HEK293 (cell line): Measurements from ENCODE around the gene MCHR1.

Experiments used
- CTCF ChIA-PET: fragments of 350-600 bp; formaldehyde crosslinking; extraction: SDS; loops from one replicate; lab custom pipeline; 2021; ENCODE audit warnings: antibody characterized with exemption; lab: Yijun Ruan, JAX
- POLR2A ChIA-PET: fragments of 300-600 bp; formaldehyde crosslinking; extraction: SDS; loops from one replicate; lab custom pipeline; 2020; ENCODE audit warnings: antibody characterized with exemption, inconsistent platforms; lab: Yijun Ruan, JAX
- H3K27ac ChIP-seq: fragments of 200-500 bp; sonication (Bioruptor generic); 2 replicates; pipeline ENCODE4 v1.5.1; 2014; ENCODE audit warnings: low read depth, low read length, control low read depth, inconsistent platforms; ENCODE audit errors: extremely low read depth
- H3K36me3 ChIP-seq, 2 experiments: fragments of 200-500 bp in 1 of 2; sonication (Bioruptor generic) in 1 of 2; 1 replicate in 1 of 2; 2 replicates in 1 of 2; pipeline ENCODE4 v1.5.1; 2014 to 2017; ENCODE audit warnings: inconsistent platforms in 2 of 2, low read length in 2 of 2; ENCODE audit not compliant: control insufficient read depth in 2 of 2, insufficient read depth in 1 of 2
- H3K4me1 ChIP-seq: fragments of 200-500 bp; sonication (Bioruptor generic); 2 replicates; pipeline ENCODE4 v1.5.1; 2014; ENCODE audit warnings: mild to moderate bottlenecking, low read length, inconsistent platforms; ENCODE audit not compliant: control insufficient read depth, insufficient read depth
- H3K4me3 ChIP-seq: 2 replicates; pipeline ENCODE4 v1.5.1; 2011; ENCODE audit warnings: low read depth, mild to moderate bottlenecking, control low read depth, low read length, moderate library complexity
- H3K9me3 ChIP-seq: fragments of 200-500 bp; sonication (Bioruptor generic); 2 replicates; pipeline ENCODE4 v1.5.1; 2014; ENCODE audit warnings: low read depth, low read length, inconsistent platforms; ENCODE audit not compliant: control insufficient read depth, insufficient read depth
- PRDM4 ChIP-seq: fragments of 450-650 bp; formaldehyde crosslinking; IDR thresholded peaks from 2 replicates; pipeline ENCODE4 v1.5.1; 2017; ENCODE audit warnings: missing biosample characterization, missing genetic modification characterization
- SETDB1 ChIP-seq: IDR thresholded peaks from one replicate; pipeline ENCODE4 v1.6.1; 2017; ENCODE audit warnings: mild to moderate bottlenecking, low read length, moderate library complexity, mixed read lengths; ENCODE audit not compliant: insufficient read length
- YY2 ChIP-seq: fragments of 450-650 bp; formaldehyde crosslinking; IDR thresholded peaks from 2 replicates; pipeline ENCODE4 v1.5.1; 2016; ENCODE audit warnings: missing biosample characterization, missing genetic modification characterization
- ZBTB48 ChIP-seq: fragments of 450-650 bp; formaldehyde crosslinking; IDR thresholded peaks from 2 replicates; pipeline ENCODE4 v1.5.1; 2016; ENCODE audit warnings: missing biosample characterization, missing genetic modification characterization
- ZEB2 ChIP-seq: fragments of 450-650 bp; formaldehyde crosslinking; IDR thresholded peaks from 2 replicates; pipeline ENCODE4 v1.5.1; 2016; ENCODE audit warnings: missing biosample characterization, missing genetic modification characterization
- ZNF133 ChIP-seq: fragments of 450-650 bp; formaldehyde crosslinking; IDR thresholded peaks from 2 replicates; pipeline ENCODE4 v1.5.1; 2016; ENCODE audit warnings: missing biosample characterization, missing genetic modification characterization
- ZNF16 ChIP-seq: fragments of 450-650 bp; formaldehyde crosslinking; IDR thresholded peaks from 2 replicates; pipeline ENCODE4 v1.5.1; 2016; ENCODE audit warnings: low read depth, missing biosample characterization, missing genetic modification characterization
- ZNF324 ChIP-seq: fragments of 450-650 bp; formaldehyde crosslinking; IDR thresholded peaks from 2 replicates; pipeline ENCODE4 v1.5.1; 2016; ENCODE audit warnings: missing biosample characterization, missing genetic modification characterization
- ZNF362 ChIP-seq: fragments of 450-650 bp; formaldehyde crosslinking; IDR thresholded peaks from 2 replicates; pipeline ENCODE4 v1.5.1; 2016; ENCODE audit warnings: missing biosample characterization, missing genetic modification characterization
- ZNF398 ChIP-seq: fragments of 450-650 bp; formaldehyde crosslinking; IDR thresholded peaks from 2 replicates; pipeline ENCODE4 v1.5.1; 2017; ENCODE audit warnings: missing biosample characterization, missing genetic modification characterization
- ZNF654 ChIP-seq: fragments of 450-650 bp; formaldehyde crosslinking; IDR thresholded peaks from 2 replicates; pipeline ENCODE4 v1.5.1; 2016; ENCODE audit warnings: low read depth, missing biosample characterization, missing genetic modification characterization
- ZNF664 ChIP-seq: fragments of 450-650 bp; formaldehyde crosslinking; IDR thresholded peaks from 2 replicates; pipeline ENCODE4 v1.5.1; 2016; ENCODE audit warnings: missing biosample characterization, missing genetic modification characterization
- TF ChIP-seq, protein P1 (sequence below): fragments of 450-650 bp; formaldehyde crosslinking; IDR thresholded peaks from 2 replicates; pipeline ENCODE4 v1.5.1; 2016; ENCODE audit warnings: missing biosample characterization, missing genetic modification characterization
- TF ChIP-seq, protein P2 (sequence below): fragments of 450-650 bp; formaldehyde crosslinking; IDR thresholded peaks from 2 replicates; pipeline ENCODE4 v1.5.1; 2017; ENCODE audit warnings: missing biosample characterization, missing genetic modification characterization
- TF ChIP-seq, protein P3 (sequence below): IDR thresholded peaks from 2 replicates; pipeline ENCODE4 v1.6.1; 2011; ENCODE audit warnings: mild to moderate bottlenecking, low read depth, low read length, borderline replicate concordance
- TF ChIP-seq, protein P4 (sequence below): fragments of 450-650 bp; formaldehyde crosslinking; IDR thresholded peaks from 2 replicates; pipeline ENCODE4 v1.5.1; 2016; ENCODE audit warnings: missing biosample characterization, missing genetic modification characterization, borderline replicate concordance

The MCHR1 gene

GRCh38 chr22:40651563-40652501 is 27.5 kb upstream of the MCHR1 start (continued):
- TF ChIP-seq, protein P1, sequence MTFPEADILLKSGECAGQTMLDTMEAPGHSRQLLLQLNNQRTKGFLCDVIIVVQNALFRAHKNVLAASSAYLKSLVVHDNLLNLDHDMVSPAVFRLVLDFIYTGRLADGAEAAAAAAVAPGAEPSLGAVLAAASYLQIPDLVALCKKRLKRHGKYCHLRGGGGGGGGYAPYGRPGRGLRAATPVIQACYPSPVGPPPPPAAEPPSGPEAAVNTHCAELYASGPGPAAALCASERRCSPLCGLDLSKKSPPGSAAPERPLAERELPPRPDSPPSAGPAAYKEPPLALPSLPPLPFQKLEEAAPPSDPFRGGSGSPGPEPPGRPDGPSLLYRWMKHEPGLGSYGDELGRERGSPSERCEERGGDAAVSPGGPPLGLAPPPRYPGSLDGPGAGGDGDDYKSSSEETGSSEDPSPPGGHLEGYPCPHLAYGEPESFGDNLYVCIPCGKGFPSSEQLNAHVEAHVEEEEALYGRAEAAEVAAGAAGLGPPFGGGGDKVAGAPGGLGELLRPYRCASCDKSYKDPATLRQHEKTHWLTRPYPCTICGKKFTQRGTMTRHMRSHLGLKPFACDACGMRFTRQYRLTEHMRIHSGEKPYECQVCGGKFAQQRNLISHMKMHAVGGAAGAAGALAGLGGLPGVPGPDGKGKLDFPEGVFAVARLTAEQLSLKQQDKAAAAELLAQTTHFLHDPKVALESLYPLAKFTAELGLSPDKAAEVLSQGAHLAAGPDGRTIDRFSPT, result peak; percentile 74; the same call in 1 of the 2 replicates
- TF ChIP-seq ZBTB48 (peak; percentile 49; the same call in 1 of the 2 replicates), ZNF324 (tag by site-specific recombination) (peak; percentile 77), ZNF362 (peak; percentile 75; the same call in 1 of the 2 replicates)
- TF ChIP-seq, protein P2, sequence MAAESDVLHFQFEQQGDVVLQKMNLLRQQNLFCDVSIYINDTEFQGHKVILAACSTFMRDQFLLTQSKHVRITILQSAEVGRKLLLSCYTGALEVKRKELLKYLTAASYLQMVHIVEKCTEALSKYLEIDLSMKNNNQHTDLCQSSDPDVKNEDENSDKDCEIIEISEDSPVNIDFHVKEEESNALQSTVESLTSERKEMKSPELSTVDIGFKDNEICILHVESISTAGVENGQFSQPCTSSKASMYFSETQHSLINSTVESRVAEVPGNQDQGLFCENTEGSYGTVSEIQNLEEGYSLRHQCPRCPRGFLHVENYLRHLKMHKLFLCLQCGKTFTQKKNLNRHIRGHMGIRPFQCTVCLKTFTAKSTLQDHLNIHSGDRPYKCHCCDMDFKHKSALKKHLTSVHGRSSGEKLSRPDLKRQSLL, result peak; percentile 100

GRCh38 chr22:40653361-40653760 is 25.9 kb upstream of the MCHR1 start:
- Histone ChIP-seq H3K4me1 (peaks cover 3% of the 10 kb centered on the region; the same call in 1 of the 2 replicates), H3K4me3 (no peak overlapping the region), H3K9me3 (no peaks in the 10 kb centered on the region), H3K36me3 (no peaks in the 10 kb centered on the region), H3K27ac (peak overlapping the region; percentile 28; the same call in 1 of the 2 replicates)
- ChIA-PET POLR2A (interaction anchor here (0.7 to 4.8 kb wide), 4 partner anchors 17 to 203 kb away, joined by 3 to 31 read pairs (median 6); partner anchors contain the start of genes MRTFA and ST13), CTCF (interaction anchor here (0.8 to 13.4 kb wide), 3 partner anchors 26 to 246 kb away, joined by 3 to 278 read pairs (median 8); no protein-coding TSS in a partner anchor)
- TF ChIP-seq ZNF133 (tag by site-specific recombination) (no peak), YY2 (tag by site-specific recombination) (no peak), ZNF398 (tag by site-specific recombination) (no peak), ZEB2 (no peak), ZNF664 (no peak)
- TF ChIP-seq, protein P3, sequence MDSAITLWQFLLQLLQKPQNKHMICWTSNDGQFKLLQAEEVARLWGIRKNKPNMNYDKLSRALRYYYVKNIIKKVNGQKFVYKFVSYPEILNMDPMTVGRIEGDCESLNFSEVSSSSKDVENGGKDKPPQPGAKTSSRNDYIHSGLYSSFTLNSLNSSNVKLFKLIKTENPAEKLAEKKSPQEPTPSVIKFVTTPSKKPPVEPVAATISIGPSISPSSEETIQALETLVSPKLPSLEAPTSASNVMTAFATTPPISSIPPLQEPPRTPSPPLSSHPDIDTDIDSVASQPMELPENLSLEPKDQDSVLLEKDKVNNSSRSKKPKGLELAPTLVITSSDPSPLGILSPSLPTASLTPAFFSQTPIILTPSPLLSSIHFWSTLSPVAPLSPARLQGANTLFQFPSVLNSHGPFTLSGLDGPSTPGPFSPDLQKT, result no peak

DNA sequence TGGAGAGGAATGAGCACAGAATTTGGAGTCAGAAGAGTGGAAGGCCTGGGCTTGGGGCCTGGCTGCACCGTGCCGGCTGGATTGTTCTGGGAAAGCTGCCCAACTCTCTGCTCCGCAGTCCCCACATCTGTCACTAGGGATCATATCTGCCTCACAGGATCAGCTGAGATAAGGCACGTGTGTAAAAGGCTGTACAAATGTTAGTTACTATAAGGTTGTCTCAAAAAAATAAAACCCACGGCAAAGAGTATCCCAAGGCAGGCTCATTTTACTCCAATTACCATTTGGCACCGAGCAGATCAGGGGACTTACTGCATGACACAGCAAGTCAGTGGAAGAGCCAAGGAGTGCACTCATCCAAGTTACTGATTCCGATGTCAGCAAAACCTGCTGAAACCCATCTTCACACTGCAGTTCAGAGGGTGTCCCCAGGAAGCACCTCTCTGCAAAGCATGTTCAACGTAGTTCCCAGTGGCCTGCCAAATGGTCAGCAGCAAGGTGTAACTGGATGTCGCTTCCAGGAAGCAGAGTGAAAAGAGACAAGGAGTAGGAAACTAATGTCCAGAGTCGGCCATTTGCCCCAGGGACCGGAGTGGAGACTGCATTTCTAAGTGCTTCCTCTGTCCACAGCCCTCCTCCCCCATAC is 24.6 kb upstream of the MCHR1 start:
- Histone ChIP-seq H3K4me1 (peaks cover 3% of the 10 kb centered on the region; the same call in 1 of the 2 replicates), H3K27ac (peak overlapping the region; percentile 12), H3K4me3 (no peak overlapping the region), H3K36me3 (no peaks in the 10 kb centered on the region), H3K9me3 (no peaks in the 10 kb centered on the region)
- POLR2A ChIA-PET, result interaction anchor here (4.8 kb wide), 1 partner anchor 18 kb away, joined by 31 read pairs; the partner anchor contains the start of gene MRTFA
- CTCF ChIA-PET, result interaction anchor here (0.6 to 13.4 kb wide), 10 partner anchors 8 to 852 kb away, joined by 3 to 278 read pairs (median 3); no protein-coding TSS in a partner anchor
- TF ChIP-seq ZNF664 (no peak), SETDB1 (no peak), PRDM4 (tag by site-specific recombination) (0 out of 2 replicates have a peak, but pooled peaks have one; percentile 18), ZNF16 (tag by site-specific recombination) (no peak), ZNF654 (tag by site-specific recombination) (peak; percentile 48)
- TF ChIP-seq, protein P4, sequence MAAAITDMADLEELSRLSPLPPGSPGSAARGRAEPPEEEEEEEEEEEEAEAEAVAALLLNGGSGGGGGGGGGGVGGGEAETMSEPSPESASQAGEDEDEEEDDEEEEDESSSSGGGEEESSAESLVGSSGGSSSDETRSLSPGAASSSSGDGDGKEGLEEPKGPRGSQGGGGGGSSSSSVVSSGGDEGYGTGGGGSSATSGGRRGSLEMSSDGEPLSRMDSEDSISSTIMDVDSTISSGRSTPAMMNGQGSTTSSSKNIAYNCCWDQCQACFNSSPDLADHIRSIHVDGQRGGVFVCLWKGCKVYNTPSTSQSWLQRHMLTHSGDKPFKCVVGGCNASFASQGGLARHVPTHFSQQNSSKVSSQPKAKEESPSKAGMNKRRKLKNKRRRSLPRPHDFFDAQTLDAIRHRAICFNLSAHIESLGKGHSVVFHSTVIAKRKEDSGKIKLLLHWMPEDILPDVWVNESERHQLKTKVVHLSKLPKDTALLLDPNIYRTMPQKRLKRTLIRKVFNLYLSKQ, result no peak
